ENCODE measurements around the gene ORC6.

The ORC6 gene

GRCh38 chr16:46733319-46733830 lies 43.9 kb downstream of the ORC6 start:
- no peaks in the 10 kb centered on the region for H3K4me1 ChIP-seq (ENCODE audit: control insufficient read depth in 1 of 2, insufficient read depth in 1 of 2, low read depth in 1 of 2, low read length in 1 of 2)
- no peak for TF ChIP-seq CTCF (IDR thresholded peaks at IDR 0.05)
- H3K4me3 ChIP-seq (ENCODE audit: low read depth in 1 of 2, low read length in 1 of 2) = no peak overlapping the region

DNA sequence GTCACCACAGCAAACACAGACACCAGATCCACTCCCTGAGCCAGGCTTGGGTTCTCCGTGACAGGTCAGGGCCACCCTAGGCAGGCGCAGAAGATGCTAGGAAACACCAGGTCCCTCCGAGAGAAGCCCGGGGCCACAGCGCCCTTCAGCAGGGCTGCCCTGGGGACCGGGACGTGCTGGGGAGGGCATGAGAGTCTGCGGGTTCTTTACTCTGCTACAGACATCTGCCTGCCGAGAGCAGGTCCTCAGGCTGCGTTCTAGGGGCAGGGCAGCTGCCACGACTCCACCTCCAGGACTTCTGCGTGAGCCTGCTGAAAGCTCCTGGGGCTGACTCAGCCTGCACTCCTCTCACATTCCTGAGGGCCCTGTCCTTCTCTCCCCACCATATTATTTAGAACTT lies 47.2 kb downstream of the ORC6 start:
- no peaks in the 10 kb centered on the region for H3K36me3 ChIP-seq
- H3K27me3 ChIP-seq = no peaks in the 10 kb centered on the region
- no peaks in the 10 kb centered on the region for H3K9me3 ChIP-seq
- H3K4me1 ChIP-seq (ENCODE audit: control insufficient read depth in 1 of 2, insufficient read depth in 1 of 2, low read depth in 1 of 2, low read length in 1 of 2) = no peaks in the 10 kb centered on the region
- no peak overlapping the region for H3K27ac ChIP-seq
- H3K4me3 ChIP-seq (ENCODE audit: low read depth in 1 of 2, low read length in 1 of 2) = no peak overlapping the region
- no peak for TF ChIP-seq CTCF (IDR thresholded peaks at IDR 0.05)

More at GRCh38 chr16:46733319-46733830, 43.9 kb downstream of the ORC6 start:
- H3K36me3 ChIP-seq = no peaks in the 10 kb centered on the region
- H3K9me3 ChIP-seq = no peaks in the 10 kb centered on the region
- no peaks in the 10 kb centered on the region for H3K27me3 ChIP-seq
- no peak overlapping the region for H3K27ac ChIP-seq

DNA sequence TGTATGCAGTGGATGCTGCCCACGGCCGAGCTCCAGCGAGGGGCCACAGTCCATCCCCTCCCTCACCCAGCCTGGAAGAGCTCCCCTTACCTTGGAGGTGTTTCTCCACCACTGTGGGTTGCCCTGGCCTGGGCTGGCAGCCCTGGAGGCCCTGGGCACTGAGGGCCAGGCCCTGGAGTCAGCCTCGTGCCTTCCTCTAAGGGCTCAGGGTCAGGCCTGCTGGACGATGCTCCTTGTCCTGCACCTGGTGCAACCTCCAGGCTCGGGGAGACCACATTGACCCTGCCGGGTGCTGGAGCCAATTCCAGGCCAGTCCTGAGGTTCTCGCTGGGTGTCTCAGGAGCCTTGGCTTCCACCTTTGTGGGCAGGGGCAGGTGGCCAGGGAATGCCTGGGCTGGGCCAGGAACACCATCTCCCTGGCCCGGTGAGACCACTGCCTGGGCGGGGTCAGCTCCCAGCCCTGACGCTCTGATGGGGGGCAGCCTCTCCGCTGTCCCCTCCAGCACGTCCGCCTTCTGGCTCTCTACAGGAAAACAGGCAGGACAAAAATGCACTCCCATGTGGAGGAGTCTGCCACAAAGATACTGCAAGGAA lies 48.3 kb downstream of the ORC6 start:
- H3K9me3 ChIP-seq = no peaks in the 10 kb centered on the region
- peaks cover 4% of the 10 kb centered on the region in 2 experiments for H3K4me1 ChIP-seq (ENCODE audit: control insufficient read depth in 1 of 2, insufficient read depth in 1 of 2, low read depth in 1 of 2, low read length in 1 of 2)
- H3K27ac ChIP-seq = no peak overlapping the region
- TF ChIP-seq CTCF (IDR thresholded peaks at IDR 0.05) = no peak
- no peaks in the 10 kb centered on the region for H3K27me3 ChIP-seq
- no peaks in the 10 kb centered on the region for H3K36me3 ChIP-seq
- no peak overlapping the region for H3K4me3 ChIP-seq (ENCODE audit: low read depth in 1 of 2, low read length in 1 of 2)

GRCh38 chr16:46739934-46740333 lies 50.5 kb downstream of the ORC6 start:
- no peak overlapping the region for H3K4me3 ChIP-seq (ENCODE audit: low read depth in 1 of 2, low read length in 1 of 2)
- H3K27ac ChIP-seq = no peak overlapping the region
- no peaks in the 10 kb centered on the region for H3K36me3 ChIP-seq
- TF ChIP-seq CTCF (IDR thresholded peaks at IDR 0.05) = no peak
- H3K9me3 ChIP-seq = no peaks in the 10 kb centered on the region
- peaks cover 25 to 26% of the 10 kb centered on the region in 2 experiments for H3K4me1 ChIP-seq (ENCODE audit: control insufficient read depth in 1 of 2, insufficient read depth in 1 of 2, low read depth in 1 of 2, low read length in 1 of 2)
- H3K27me3 ChIP-seq = no peaks in the 10 kb centered on the region

- no peak for TF ChIP-seq CTCF (IDR thresholded peaks at IDR 0.05)
- Histone ChIP-seq H3K36me3 (no peaks in the 10 kb centered on the region), H3K4me3 (ENCODE audit: low read depth in 1 of 2, low read length in 1 of 2) (peak overlapping the region; percentile 57 to 66), H3K27ac (peak overlapping the region; percentile 94), H3K27me3 (no peaks in the 10 kb centered on the region), H3K4me1 (ENCODE audit: control insufficient read depth in 1 of 2, insufficient read depth in 1 of 2, low read depth in 1 of 2, low read length in 1 of 2) (peaks cover 26 to 27% of the 10 kb centered on the region in 2 experiments), H3K9me3 (no peaks in the 10 kb centered on the region)
These were observed 53.8 kb downstream of the ORC6 start for GRCh38 chr16:46743232-46743719.
